GM18870 (cell line): ENCODE measurements around the gene ATP8B1.
"Not testable (repeated sequence)": the region's sequence is repeated elsewhere in the genome, so short reads cannot be mapped to it uniquely, and the experiment has no call there.

ENCODE experiments used
- ATAC-seq: cut with Tn5 transposase; IDR thresholded peaks from one replicate; pipeline ENCODE4 v1.9.1; 2021; ENCODE audit warnings: moderate library complexity; ENCODE audit not compliant: unreplicated experiment

ATP8B1 gene

GRCh38 chr18:57733861-57734260, 69.3 kb downstream of the ATP8B1 start:
- no peak for ATAC-seq

DNA sequence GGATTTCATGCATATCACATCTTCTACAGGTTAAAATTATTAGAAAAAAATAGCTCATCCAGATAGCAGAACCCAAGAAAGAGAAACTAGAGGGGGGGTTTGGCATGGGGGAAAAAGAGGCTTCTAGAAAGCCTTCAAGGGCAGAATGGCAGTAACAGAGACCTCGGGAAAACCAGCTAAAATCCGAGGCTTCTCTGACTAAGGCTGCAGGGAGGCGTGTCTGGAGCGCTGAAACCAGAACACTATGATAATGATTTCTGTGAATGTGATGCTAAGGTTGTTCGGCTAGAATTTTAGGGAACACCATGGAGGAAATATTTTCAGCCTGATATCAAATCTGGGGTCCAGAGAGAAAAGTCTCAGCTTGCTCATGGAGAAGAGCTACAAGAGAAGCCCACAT, 73.0 kb downstream of the ATP8B1 start:
- ATAC-seq, result no peak

DNA sequence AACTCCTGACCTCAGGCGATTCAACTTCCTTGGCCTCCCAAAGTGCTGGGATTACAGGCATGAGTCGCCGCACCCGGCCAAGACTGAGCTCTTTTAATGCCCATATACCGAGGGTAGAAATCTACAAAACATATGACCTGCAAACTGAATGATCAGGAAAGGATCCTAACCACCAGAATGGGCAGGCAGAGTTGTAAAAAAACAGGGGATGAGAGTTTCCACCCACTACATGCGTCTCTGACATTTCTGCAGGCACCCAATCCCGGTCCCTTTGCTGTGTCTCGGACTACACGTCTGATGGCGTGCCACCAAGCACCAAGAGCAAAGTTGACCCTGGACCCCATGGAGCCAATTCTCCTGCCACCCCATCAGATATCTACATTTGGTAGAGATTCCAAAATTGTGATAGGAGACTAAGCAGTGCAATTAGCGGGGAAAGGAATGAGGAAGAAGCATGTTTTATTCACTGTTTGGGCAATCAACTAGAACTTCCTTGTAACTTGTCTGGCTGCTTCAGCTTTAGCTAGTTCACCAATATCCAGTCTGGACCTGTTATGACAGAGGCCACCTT, 74.1 kb downstream of the ATP8B1 start:
- ATAC-seq, result no peak

DNA sequence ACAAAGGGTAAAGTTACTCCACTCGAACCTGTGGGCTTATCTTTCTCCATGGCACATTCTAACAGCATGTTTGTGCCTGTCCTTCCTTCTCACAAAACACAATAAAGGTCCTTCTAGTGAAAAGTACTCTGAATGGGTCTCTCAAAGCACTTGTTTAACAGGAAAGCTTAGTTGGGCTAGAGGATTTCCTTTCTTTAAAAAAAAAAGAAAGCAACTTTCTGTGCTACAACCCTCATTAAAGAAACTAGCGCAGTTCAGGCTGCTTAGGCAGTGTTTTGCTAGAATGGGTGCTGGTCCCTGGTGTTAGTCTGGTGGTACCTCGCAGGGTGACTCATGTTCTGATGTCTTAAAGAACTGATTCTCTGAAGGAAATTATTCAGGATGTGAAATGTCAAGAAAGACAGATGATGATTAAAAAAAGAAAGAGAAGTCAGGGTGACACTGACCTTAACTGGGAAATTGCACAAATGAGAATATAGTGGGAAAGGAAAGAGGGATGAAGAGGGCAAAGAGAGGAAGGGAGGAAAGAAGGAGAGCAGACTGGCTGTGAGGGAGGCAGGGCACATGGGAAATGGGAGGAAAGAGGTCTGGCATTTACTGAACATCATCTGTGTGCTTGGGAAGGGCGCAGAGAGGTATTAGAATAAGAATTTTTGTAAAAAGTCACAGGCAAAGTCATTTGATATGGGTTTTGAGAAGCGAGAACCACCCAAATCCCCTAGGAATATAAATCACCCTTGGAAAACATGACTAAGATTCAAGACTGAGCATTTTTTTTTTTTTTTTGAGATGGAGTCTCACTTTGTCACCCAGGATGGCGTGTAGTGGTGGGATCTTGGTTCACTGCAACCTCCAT, 74.9 kb downstream of the ATP8B1 start:
- ATAC-seq, result no peak

DNA sequence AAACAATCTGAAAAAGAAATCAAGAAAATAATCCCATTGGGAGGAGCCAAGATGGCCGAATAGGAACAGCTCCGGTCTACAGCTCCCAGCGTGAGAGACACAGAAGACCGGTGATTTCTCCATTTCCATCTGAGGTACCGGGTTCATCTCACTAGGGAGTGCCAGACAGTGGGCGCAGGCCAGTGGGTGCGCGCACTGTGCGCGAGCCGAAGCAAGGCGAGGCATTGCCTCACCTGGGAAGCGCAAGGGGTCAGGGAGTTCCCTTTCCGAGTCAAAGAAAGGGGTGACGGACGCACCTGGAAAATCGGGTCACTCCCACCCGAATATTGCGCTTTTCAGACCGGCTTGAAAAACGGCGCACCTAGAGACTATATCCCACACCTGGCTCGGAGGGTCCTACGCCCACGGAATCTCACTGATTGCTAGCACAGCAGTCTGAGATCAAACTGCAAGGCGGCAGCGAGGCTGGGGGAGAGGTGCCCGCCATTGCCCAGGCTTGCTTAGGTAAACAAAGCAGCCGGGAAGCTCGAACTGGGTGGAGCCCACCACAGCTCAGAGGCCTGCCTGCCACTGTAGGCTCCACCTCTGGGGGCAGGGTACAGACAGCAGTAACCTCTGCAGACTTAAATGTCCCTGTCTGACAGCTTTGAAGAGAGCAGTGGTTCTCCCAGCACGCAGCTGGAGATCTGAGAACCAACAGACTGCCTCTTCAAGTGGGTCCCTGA, 83.7 kb downstream of the ATP8B1 start:
- ATAC-seq, result not testable (repeated sequence)

DNA sequence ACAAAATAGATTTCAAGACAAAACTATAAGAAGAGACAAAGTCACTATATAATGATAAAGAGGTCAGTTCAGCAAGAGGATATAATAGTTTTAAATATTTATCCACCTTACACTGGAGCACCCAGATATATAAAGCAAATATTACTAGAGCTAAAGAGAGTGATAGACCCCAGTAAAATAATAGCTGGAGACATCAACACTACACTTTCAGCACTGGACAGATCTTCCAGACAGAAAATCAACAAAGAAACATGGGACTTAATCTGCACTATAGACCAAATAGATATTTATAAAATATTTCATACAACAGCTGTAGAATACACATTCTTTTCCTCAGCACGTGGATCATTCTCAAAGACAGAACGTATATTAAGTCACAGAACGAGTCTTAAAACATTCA, 86.6 kb downstream of the ATP8B1 start:
- no peak for ATAC-seq

DNA sequence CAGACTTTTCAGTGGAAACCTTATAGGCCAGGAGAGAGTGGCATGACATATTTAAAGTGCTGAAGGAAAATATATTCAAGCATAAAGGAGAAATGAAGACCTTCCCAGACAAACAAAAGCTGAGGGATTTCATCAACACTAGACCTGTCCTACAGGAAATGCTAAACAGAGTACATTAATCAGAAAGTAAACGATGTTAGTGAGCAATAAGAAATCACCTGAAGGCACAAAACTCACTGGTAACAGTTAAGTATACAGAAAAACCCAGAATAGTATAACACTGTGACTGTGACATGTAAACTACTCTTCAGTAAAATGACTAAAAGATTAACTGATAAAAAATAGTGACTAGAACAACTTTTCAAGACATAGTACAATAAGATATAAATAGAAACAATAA, 87.4 kb downstream of the ATP8B1 start:
- ATAC-seq, result no peak

- ATAC-seq, result no peak
Observed at GRCh38 chr18:57715073-57715472, 88.0 kb downstream of the ATP8B1 start.

- ATAC-seq, result no peak
Observed at GRCh38 chr18:57710226-57710625, 92.9 kb downstream of the ATP8B1 start.

- ATAC-seq, result no peak
Observed at GRCh38 chr18:57709335-57709734, 93.8 kb downstream of the ATP8B1 start.

DNA sequence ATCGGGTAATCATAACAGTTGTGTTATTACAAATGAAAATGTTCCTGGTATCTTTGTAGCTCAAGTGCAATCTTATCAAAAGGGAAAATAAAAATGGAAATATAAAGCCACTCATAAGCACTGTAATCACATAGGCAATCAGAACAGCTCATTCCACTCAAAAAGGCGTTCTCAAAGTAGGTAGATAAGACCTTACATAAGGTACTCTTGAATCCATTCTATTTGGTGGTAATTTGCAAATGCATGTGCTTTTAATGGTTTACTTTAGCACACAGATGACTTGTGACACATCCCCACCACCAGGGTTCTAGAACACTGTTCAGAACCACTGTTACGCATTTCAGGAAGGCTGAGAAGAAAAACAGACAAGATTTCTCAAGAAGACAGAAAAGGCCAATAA, 94.8 kb downstream of the ATP8B1 start:
- no peak for ATAC-seq

- no peak for ATAC-seq
Observed at GRCh38 chr18:57705832-57706595, 97.1 kb downstream of the ATP8B1 start.

DNA sequence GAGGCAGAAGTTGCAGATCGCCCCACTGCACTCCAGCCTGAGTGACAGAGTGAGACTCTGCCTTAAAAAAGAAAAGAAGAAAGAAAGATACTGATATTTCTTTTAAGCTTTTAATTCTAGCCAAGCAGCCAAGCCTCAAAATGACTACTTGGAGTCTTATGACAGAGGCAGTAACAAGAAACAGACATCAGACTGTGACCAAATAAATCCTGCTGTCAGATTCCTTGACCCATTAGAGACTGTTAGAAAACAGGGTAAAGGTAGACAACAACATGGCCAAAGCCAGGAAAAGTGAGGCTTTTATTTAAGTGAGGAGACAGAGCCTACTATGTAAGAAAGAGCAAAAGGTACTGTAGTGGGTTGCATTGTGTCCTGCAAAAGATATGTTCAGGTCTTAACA, 98.1 kb downstream of the ATP8B1 start:
- ATAC-seq, result no peak

- ATAC-seq, result no peak
Observed at GRCh38 chr18:57698571-57699276, 104.4 kb downstream of the ATP8B1 start.

DNA sequence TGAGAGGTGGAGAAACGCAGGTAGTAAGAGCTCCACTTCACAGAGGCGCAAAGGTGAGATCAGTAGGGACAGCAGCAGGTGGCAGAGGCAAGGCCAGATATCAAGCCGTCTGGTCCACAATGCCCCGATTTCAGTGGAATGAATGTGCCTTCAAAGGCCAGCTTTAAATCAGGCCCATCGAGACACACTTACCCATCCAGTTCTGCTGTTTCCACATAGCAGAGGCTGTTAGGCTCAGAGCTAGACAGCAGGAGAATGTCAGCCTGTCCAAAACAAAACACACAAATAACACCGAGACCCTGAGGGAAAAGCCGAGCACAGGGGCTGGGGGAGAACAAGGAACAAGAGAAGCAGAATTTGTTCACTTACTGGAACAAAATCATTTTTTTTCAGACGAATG, 105.7 kb downstream of the ATP8B1 start:
- no peak for ATAC-seq

- ATAC-seq, result no peak
Observed at GRCh38 chr18:57696271-57696670, 106.8 kb downstream of the ATP8B1 start.

DNA sequence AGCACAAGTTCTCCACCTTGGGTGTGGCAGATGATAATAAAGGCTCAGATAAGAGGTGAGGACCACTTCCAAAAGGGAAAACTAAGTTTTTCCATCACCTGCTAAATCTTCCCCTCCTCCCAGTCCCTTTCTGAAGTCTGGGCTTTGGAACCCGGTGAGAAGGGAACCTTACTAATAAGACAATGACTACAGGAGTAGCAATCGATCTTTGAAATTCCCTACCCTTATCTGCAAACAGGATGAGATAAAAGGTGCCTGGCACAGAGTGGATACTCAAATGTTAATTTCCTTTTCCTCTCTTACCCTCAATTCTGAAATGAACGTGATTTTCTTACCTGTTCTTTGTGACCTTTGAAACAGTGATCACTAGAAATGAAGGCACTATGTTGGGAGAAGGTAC, 111.8 kb downstream of the ATP8B1 start:
- ATAC-seq, result no peak

DNA sequence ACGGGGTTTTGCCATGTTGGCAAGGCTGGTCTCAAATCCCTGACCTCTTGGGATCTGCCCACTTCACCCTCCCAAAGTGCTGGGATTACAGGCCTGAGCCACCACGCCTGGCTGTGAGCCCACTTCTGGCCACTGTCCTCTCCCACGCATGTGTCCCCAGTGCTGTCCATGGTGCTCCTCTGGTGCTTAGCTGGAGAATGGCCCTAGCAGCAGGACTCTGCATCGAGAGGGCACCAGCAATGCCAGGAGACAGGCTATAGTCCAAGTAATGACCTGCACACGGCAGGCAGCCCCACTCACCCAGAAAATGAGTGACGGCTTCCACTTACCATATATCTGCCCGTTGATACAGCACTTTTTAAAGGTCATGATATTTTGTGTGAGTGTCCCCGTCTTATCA, 115.1 kb downstream of the ATP8B1 start:
- ATAC-seq, result no peak

DNA sequence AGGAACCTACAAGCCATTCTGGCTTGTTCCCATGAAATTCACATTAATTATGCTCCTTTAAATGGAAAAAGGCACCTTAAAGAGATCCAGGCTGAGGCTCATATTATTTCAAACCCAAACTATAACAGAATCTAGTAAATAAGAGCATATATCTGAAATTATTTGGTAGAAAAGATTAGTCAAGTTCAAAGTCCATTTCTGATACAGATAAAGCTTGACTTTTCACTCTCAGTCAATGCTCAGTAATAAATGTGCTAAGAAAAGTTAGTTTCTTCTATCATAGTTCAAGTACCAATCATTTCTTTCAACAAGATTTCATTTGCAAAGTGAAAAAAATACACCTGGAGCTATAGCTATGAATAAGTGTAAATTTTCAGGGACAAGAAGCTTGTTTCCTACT, 119.6 kb downstream of the ATP8B1 start:
- ATAC-seq, result no peak
